Measurements from ENCODE around the gene NECAP2.

- TF ChIP-seq CTCF (IDR thresholded peaks at IDR 0.05; ENCODE audit: low read length): no peak
- no peak for TF ChIP-seq EZH2phosphoT487 (IDR thresholded peaks at IDR 0.05; ENCODE audit: low read length)
These were observed 1.7 kb downstream of the NECAP2 start for GRCh38 chr1:16442265-16442664.
